Left lobe of liver (tissue), 2 donors: Measurements from ENCODE around the gene TEX38. TPM values are rescaled to one million over a fixed set of nuclear protein-coding genes. Genes with fewer than 3 reads are reported as not detected.
"Not testable (repeated sequence)": the region's sequence is repeated elsewhere in the genome, so short reads cannot be mapped to it uniquely, and the experiment has no call there.

ENCODE experiments used
- ATAC-seq: fragments of 200-7000 bp; cut with Tn5 transposase; one replicate; pipeline ENCODE4 v1.9.1; 2020; ENCODE audit warnings: mild to moderate bottlenecking, moderate library complexity
- DNase-seq: peaks from one replicate; pipeline ENCODE4 v3.0.0-alpha.2; 2020; ENCODE audit warnings: low spot score
- total RNA-seq: library from RNA; stranded (reverse); gene quantifications from one replicate; pipeline ENCODE4 v1.2.1, GENCODE V29; 2021
- donor health status: DM: no; HTN: no; CAD: no; lungs with moderate emphysema.
- donor health status: DM: no; HTN: yes; CAD: no.

TEX38 gene
- total RNA-seq, result not detected

DNA sequence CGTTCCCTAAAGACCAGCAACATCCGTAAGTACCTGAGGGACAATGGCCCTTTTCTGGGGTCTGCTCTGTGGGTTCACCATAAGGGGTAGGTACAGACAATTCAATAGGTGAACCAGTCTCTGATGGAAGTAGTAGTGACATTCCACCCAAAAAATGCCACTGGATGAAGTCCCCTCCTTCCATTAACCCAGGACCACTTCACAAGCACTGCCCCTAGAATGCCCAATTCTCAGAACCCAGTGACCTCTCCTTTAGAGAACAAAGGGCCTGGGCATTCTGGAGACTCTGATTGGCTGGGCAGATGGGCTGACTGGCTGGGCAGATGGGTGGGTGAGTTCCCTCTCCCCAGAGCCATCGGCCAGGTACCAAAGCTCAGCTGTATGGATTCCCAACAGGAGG is at the start of gene TEX38:
TEX38 (plus strand) TSS at position 301 of the 400 bp plus-strand sequence; CDS start at position 382, 81 bp downstream.
- ATAC-seq (no peak), DNase-seq (no peak)

DNA sequence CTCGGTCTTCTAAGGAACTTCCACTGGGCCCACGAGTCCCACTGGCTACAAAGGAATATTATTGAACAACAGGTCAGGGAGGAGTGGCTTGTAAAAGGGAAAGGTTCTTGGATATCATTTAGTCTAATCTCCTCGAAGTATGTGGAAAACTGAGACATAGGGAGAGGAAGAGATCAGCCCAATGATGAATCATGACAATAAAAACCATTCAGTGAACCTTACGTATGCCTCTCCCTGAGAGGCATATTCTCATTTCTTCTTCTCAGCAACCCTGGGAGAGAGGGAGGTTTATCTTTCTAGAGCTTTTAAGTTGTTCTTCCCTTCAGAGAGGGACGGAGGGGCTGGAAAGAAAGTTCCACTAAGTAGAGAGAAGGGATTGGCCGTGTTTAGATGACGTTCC is 49.7 kb upstream of the TEX38 start:
- no peak for DNase-seq
- no peak for ATAC-seq

DNA sequence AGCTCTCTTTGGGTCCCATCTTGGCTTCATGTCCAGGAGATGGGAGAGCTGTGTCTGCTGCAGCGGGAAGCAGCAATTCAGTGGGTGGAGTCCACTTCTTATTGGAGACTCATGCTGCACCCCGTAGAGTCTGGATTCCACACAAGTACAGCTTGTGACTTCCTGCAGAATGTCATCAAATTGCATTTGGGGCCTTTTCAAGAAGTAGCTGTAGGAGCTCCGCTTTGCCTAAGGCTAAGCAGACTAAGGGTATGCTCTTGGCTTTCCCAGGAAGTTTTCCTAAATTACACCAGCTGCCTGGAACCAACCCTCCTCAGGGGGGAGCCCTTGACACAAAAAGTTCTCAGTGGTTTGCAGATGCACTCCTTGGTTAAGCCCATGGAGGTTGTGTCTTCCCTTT is 49.3 kb upstream of the TEX38 start:
- peak; percentile 87 for ATAC-seq
- no peak for DNase-seq

DNA sequence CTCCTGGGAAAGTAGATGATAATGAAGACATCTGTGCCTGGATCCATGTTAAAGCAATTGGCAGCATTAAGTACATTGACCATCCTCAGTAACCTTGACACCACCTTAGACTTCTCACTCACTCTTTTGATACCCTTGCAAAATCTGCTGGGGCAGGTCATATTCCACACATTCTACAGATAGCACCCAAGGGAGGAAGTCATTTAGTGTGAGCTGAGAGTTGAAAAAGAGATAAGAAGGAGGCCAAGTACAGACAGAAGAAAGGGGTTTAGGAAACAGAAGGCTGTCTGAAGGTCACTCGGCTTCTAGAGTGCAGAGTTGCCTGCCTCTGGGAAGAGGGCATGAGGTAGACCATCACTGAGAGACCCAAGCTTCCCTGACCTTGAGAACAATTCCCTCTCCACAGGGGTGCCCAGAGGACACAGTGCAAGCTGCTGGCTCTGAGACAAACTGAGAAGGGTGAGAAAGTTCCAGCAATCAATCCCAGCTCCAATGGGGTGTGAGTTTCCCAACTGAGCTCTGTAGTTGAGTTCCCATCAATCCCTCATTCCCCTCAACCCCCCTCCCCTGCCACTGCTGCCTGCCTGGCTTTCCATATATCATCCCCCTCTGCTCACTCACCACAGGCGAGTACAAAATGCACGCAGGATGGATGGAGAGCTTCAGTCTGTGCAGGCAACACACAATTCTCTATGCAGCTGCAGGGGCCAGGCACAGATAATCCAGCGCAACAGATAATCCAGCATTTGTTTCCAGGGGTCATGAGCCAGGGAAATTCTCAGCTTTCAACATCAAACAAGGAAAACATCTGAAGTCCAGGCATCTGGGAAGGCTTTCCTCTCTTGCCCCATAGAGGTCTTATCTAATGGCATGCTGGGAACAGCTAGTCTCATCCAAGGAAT is 47.7 kb upstream of the TEX38 start:
- no peak for ATAC-seq
- DNase-seq, result no peak

DNA sequence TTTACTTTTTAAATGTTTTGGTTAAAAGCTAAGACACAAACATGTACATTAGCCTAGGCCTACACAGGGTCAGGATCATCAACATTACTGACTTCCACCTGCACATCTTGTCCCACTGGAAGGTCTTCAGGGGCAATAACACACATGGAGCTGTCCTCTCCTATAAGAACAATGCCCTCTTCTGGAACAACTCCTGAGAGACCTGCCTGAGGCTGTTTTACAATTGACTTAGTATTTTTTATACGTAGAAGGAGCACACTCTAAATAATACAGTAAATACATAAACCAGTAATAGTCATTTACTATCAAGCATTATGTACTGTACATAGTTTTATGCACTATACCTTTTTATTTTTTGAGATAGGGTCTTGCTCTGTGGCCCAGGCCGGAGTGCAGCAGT is 40.9 kb upstream of the TEX38 start:
- DNase-seq, result no peak
- ATAC-seq, result no peak

DNA sequence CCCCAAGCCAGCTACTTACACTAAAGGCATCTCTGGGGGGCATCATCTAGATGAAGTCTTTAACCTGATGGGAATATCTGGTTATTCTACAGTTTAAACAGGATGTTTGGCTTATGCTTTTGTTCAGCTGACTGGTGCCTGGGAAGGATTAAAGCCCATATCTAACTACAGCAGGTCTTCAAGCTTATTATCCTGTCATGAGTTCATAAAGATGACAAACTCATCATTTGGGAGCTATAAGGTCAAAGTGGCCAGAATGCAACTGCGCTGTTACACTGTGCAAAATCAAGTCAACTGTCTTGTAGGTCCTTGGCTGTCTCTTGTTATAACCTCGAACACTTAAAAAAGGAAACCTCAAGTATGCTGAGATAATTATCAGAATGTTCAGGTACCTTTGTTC is 36.4 kb upstream of the TEX38 start:
- ATAC-seq (no peak), DNase-seq (no peak)

DNA sequence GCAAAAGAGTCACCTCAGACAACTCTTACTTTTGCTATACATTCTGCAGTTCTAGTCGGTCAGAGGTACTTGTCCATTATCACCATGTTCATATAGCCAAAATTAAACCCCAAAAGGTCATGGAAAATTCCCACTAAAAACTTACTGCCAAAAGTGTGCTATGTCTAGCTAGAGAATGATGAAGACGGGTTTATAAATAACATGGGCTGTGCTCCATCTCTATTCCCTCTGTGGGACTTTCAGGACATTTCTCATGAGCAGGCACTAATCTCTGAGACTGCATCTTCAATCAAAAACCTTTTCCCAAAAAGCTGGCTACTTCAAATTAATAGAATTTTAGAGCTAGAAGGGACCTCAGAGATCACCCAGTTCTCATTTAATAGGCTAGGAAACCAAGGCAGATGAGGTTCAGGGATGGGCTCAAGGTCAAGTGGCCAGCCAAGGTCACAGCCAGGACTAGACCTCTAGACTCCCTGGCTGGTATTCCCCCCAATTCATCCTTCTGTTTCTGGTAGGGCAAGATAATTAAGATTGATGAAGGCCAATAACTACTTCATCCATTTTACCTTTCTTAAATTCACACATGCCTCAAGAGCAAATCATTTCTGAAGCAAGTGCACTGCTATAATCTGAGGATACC is 34.1 kb upstream of the TEX38 start:
- no peak for ATAC-seq
- no peak for DNase-seq

DNA sequence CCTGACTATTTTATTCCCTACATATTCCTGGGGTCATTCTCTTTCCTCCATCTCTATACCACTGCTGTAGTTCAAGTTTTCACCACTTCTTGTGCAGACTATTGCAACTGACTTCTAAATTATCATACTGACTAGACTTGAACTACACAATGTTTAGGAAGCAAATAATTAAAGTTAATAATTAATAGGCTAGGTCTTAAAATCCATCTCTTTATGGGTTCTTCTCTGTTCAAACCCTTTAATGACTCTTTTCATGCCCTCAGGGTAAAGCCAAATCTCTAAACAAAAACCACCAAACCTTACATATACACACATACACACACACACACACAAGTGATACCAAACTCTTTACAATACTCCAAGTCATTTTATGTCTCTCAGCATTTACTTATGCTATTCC is 32.7 kb upstream of the TEX38 start:
- ATAC-seq, result no peak

DNA sequence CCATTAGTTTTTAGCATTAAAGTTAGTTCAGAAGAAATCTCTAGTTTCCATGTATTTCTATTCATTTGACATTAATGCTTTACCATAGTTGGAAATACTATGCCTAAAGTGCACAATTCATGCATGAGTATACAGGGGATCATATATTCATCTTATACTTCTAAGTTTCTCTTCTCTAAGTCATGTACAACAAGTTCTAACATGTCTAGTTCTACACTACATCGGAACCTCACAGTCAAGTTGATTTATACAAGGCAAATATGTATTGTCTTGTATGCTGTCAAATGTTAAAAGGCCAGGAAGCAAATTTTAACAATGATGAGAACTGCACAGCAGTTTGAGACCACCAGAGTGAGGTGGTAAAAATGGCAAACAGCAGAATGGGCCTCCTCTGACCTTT is 32.1 kb upstream of the TEX38 start:
- ATAC-seq, result no peak

More for the DNA sequence above, 32.7 kb upstream of the TEX38 start:
- no peak for DNase-seq

DNA sequence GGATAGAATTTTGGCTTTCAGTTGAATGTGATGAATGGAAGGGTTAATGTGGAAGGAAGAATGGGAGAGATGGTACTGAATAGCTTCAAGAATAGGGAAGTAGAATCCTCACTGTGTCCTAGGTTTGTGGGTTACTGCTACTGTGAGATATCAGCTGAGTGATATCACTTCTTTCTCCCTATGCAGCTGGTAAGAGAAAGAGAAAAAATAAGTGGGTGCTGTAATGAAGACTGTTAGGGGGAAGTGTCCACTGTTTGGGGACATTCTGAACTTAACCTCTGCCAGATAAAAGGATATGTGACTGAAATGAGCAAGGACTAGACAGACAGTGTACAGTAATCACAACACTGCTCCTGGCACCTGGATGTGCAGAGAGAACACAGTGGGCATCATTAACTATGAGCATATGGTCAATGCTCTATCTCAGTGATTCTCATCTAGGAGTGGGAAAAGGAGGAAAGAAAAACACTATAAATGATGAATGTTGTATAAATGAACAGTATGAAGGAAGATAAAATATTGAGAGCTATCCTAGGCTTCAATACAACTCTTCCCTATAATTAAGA is 29.5 kb upstream of the TEX38 start:
- ATAC-seq, result no peak
- DNase-seq, result no peak

More for the DNA sequence above, 32.1 kb upstream of the TEX38 start:
- DNase-seq, result no peak

DNA sequence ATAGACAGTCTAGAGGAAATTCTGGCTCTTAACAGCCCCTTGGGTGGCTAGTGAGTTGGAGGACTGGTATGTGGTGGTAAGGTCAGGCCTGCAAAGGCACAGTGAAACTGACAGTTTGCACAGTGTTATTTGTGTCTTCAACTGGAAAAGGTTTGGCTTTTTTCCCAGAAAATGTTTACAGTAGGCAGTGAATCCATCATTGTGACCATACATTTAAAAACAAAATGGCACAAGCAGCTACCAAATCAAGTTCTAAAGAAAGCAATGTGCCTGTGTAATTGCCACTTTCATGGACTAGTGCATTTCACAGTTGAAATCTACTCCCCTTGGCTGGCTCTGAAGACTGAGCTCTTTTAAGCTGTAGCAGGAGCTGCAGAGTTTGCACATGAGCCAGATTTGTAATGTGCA is 28.3 kb upstream of the TEX38 start:
- DNase-seq (no peak), ATAC-seq (peak; percentile 82)

DNA sequence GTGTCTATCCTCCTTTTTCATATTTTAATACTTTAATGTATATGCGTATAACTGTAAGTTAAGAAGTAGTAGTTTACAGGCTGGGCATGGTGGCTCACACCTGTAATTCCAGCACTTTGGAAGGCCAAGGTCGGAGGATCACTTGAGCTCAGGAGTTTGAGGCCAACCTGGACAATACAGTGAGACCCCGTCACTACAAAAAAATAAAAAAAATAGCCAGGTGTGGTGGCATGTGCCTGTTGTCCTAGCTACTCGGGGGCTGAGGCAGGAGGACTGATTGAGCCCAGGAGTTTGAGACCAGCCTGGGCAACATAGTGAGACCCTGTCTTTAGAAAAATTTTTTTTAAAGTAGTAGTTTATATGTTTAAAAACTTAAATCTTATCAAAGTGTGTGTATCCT is 25.8 kb upstream of the TEX38 start:
- DNase-seq, result no peak
- no peak for ATAC-seq

DNA sequence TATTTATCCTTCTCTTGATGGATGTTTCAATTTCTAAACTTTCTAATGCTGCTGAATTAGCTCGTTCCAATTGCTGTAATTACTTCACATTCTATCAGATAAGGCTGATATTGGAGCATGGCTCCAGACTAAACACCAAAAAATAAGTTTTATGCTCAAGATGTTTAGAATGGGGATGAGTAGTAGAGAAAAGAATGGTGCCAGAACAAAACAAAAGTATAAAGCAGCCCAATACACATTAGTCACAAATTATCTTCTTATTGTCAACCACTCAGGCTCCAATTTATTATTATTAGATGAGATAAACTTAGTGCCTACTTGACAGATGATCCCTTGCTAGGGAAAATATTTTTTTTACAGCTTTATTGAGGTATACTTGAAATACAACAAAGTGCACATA is 25.3 kb upstream of the TEX38 start:
- no peak for ATAC-seq
- DNase-seq, result no peak

DNA sequence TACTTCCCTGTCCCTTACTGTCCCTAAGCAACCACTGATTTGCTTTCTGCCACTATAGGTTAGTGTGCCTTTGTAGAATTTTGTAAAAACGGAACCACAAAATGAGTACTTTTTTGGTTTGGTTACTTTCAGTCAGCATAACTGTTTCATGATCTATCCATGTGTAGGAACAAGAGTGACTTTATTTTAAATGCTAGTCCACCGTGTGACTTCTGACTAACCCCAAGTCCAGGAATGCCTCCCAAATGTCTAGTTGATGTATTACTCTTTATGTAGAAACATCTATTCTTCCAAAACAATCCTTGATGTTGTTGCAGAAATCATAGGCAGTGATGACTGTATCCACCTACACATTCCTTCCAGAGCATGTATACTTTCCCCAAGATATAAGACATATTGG is 24.8 kb upstream of the TEX38 start:
- DNase-seq (no peak), ATAC-seq (no peak)

DNA sequence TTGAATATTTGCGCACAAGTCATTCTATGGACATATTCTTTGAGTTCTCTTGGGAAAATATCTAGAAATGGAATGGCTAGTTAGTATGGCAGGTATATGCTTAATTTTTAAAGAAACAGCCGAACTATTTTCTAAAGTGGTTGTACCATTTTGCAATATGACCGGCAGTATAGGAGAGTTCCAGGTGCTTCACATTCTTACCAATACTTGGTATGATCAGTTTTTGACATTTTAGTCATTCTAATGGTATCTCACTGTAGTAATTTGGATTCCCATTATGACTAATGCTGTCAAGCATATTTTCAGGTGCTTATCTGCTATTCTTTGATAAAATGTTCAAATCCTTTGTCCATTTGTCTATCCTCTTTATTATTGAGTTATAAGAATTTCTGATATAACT is 24.0 kb upstream of the TEX38 start:
- ATAC-seq (no peak), DNase-seq (no peak)

DNA sequence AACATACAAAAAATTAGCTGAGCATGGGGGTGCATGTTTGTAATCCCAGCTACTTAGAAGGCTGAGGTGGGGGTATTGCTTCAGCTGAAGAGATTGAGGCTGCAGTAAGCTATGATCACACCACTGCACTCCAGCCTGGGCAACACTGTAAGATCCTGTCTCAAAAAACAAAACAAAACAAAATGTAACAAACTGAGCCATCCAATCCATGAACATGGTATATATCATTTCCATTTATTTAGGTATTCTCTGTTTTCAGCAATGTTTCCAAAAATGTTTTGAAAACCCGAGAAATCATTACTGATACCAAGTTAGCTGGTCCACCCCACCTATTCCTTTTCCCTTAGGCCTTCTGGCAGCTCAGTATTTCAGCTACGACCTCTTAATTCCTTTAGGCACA is 21.9 kb upstream of the TEX38 start:
- ATAC-seq (no peak), DNase-seq (no peak)

DNA sequence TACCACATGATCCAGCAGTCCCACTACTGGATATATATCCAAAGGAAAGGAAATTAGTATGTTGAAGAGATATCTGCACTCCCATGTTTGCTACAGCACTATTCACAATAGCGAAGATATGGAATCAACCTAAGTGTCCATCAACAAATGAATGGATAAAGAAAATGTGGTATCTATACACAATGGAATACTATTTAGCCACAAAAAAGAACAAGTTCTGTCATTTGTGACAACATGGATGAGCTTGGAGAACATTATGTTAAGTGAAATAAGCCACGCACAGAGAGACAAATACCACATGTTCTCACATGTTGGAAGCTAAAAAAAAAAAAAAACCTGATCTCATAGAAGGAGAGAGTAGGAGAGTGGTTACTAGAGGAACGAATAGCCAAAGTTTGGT is 21.2 kb upstream of the TEX38 start:
- ATAC-seq, result no peak
- no peak for DNase-seq

DNA sequence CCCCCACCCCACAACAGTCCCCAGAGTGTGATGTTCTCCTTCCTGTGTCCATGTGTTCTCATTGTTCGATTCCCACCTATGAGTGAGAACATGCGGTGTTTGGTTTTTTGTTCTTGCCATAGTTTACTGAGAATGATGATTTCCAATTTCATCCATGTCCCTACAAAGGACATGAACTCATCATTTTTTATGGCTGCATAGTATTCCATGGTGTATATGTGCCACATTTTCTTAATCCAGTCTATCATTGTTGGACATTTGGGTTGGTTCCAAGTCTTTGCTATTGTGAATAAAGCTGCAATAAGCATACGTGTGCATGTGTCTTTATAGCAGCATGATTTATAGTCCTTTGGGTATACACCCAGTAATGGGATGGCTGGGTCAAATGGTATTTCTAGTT is 20.5 kb upstream of the TEX38 start:
- DNase-seq, ATAC-seq: not testable (repeated sequence)

DNA sequence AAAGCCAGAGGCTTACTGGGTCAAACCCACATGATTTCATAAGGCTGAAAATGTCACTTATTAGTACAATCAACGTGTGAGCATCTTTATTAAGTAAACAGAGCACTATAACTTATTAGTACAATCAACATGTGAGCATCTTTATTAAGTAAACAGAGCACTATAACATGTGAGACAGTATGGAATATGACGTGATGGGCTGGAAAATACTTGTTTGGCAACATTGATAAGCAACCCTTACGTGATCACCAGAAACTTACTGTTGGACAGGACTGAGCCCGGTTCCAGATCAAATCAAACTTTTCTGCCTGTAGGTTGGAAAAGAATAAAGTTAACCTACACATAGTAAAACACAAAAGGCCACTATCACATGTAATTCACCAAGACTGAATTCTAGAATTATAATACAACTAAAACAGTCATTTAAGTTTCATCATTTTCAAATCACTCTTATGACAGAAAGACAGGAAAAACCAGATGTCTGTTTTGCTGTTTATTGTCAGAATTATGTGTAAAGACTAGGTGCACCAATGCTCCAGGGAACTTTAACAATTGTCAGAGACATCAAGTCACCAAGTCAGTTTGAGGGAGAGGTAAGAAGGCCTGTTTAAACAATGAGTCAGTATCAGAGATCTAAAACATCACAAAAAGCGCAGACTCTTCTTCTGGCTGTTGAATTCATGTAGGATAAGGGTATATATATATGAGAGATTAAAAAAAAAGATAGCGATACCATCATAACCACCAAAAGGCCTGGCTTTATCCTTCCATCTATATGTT is 19.1 kb upstream of the TEX38 start:
- ATAC-seq (no peak), DNase-seq (no peak)

DNA sequence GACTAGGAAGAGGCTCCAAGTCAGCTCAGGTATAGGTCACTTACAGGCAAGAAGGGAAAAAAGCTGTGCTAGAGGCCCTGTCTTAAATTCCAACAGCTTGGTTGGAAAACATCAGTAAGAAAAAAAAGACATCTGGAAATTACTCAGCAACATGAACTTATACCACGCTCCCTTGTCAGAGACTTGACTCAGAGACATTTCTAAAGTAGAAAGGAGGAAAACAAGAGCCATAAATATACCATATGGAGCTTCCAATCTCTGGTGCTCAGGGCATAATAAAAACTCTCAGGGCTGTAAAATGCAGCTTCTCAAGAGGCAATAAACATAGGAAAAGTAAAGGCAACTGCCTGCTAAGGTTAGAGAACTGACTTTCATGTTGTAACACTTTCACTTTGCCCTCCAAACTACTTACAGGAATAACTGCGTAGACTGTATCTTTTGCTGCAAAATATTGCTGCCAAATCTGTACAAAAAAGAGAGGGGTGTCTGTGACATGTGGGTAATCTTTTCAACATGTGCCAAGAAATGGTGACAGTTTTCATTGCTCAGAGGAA is 18.2 kb upstream of the TEX38 start:
- no peak for ATAC-seq
- no peak for DNase-seq

DNA sequence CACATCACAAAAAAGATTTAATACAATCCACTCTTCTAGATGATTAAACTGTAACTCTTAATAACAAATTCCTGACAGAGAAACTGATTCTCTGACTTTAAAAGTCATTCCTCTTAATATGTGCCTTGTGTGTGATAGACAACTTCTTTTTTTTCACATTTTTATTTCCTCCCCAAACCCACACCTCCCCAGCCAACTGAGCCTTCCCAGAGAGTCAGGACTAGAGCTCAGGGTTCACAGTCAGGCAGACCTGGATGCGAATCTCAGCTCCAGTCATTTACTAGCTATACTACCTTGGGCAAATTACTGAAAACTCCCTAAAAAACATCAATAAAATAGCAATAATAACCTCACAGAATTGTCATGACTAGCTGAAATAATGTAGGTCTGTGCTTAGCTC is 17.6 kb upstream of the TEX38 start:
- DNase-seq (no peak), ATAC-seq (no peak)
